Stimulated activated CD4-positive, alpha-beta T cell treated with anti-CD3 and anti-CD28 coated beads, TNF-alpha, amount 100 ng/mL, for 4 hours (primary cell): Measurements from ENCODE around the gene FLVCR2.
"Not testable (repeated sequence)": the region's sequence is repeated elsewhere in the genome, so short reads cannot be mapped to it uniquely, and the experiment has no call there.

ENCODE experiments used
- DNase-seq, 3 experiments: peaks; one replicate each; pipeline ENCODE4 v3.0.0-alpha.2; 2020; ENCODE audit warnings: low read depth in 3 of 3

FLVCR2 gene

GRCh38 chr14:75662966-75663365 lies 84.5 kb downstream of the FLVCR2 start:
- DNase-seq, result no peak

GRCh38 chr14:75667099-75667765 lies 88.8 kb downstream of the FLVCR2 start:
- no peak for DNase-seq

DNA sequence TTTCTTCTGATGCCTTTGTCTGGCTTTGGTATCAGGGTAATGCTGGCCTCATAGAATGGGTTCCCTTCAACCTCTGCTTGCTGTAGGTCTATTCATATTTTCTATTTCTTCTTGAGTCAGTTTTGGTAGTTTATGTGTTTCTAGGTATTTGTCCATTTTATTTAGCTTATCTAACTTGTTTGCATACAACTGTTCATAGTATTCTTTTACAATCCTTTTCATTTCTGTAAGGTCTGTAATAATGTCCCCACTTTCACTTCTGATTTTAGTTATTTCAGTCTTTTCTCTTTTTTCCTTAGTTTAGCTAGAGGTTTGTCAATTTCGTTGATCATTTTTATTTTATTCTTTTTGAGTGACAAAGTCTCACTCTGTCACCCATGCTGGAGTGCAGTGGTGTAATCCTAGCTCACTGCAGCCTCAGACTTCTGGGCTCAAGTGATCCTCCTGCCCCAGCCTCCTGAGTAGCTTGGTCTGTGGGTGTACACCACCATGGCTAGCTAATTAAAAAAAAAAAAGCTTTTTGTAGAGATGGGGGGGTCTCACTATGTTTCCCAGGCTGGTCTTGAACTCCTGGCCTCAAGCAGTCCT lies 94.3 kb downstream of the FLVCR2 start:
- DNase-seq, result no peak

DNA sequence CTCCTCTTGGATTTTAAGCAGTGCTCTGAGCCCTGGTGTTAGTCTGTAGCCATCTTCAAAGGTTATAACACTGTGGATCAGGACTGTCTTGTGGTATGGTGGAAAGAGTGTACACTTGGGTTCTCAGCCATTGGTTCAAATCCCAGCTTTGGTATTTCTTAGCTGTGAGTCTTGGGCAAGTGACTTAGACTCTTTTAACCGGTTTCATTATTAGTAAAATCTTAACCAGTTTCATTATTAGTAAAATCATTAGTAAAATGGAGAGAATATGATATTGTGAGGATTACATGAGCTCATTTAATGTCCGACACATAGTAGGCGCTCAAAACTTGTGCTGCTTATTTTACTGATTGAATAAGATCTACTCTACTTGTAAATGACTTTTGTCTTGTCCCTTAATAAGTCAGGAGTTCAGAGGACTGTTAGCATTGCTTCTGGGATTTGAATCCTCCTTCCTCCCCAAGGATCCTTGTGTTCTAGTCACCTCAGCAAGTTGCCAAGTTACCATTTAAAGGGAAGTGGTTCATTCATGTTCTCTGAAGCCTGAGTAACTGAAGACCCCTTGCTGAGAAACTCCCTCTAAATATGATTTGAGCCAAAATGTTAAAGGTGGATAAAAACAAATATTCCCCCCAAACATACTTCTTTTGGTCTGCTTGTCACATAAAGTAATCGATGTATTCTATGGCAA lies 95.1 kb downstream of the FLVCR2 start:
- no peak for DNase-seq

- no peak for DNase-seq
Observed at GRCh38 chr14:75675265-75675960, 97.0 kb downstream of the FLVCR2 start.

GRCh38 chr14:75685910-75686309 lies 107.5 kb downstream of the FLVCR2 start:
- no peak for DNase-seq

DNA sequence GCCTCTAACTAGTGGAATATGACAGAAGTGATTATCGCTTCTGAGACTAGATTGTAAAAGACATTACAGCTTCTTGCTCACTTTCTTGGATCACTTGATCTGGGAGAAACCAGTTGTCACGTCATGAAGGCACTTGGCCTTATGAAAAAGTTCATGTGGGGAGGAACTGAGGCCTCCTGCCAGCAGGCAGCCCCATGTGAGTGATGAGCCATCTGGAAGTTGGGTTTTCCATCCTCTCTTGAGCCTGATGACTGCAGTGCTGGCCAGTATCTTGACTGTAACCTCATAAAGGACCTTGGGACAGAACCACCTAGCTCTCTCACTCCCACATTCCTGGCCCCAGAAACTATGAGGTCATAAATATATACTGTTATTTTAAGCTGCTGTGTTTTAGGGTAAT lies 110.6 kb downstream of the FLVCR2 start:
- no peak for DNase-seq

DNA sequence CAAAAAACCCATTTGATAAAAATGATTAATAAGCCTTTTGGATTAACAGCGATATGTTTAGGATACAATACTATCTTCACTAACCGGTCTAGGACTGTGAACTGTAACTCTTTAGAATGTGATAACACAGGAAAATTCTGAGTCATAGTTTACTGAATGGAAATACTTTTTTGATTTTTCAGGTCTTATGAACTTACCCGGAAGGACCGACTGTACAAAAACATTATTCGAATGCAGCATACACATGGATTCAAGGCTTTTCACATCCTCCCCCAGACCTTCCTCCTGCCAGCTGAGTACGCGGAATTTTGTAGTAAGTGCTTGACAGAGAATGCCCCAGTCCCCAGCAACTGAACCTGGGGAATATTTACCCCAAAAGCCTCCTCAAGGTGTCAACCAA lies 111.6 kb downstream of the FLVCR2 start:
- DNase-seq, result no peak

DNA sequence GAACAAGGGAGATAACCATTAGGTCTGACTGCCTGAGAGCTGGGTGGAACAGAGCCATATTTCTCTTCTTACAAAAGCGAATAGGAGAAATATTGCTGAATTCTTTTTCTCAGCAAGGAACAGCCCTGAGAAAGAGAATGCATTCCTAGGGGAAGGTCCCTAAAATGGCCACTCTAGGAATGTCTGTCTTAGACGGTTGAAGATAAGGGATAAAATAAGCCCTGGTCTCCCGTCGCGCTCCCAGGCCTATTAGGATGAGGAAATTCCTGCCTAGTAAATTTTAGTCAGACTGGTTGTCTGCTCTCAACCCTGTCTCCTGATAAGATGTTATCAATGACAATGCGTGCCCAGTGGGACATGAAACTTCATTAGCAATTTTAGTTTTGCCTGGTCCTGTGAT lies 116.6 kb downstream of the FLVCR2 start:
- DNase-seq, result not testable (repeated sequence)

- DNase-seq, result no peak
Observed at GRCh38 chr14:75697386-75697785, 119.0 kb downstream of the FLVCR2 start.
